IMR-90 (cell line): ENCODE results near the gene AFMID. TPM values are rescaled to one million over a fixed set of nuclear protein-coding genes. Genes with fewer than 3 reads are reported as not detected.
"Not testable (repeated sequence)": the region's sequence is repeated elsewhere in the genome, so short reads cannot be mapped to it uniquely, and the experiment has no call there.

Source experiments
- ATAC-seq: fragments of 200-7000 bp; cut with Tn5 transposase; 2 replicates; pipeline ENCODE4 v1.9.1; 2020; ENCODE audit warnings: low read depth, mild to moderate bottlenecking, moderate library complexity
- BruUV-seq: library from RNA; stranded (reverse); fragments of 400-500 nt; replicated peaks from 2 replicates; lab custom pipeline; 2021; lab: Mats Ljungman, UMichigan
- CTCF ChIA-PET: fragments of 300-600 bp; formaldehyde crosslinking; extraction: SDS; loops from one replicate; lab custom pipeline; 2021; ENCODE audit warnings: antibody characterized with exemption; lab: Yijun Ruan, JAX
- POLR2A ChIA-PET: fragments of 300-600 bp; sonication (Branson Sonifier 250); formaldehyde crosslinking; loops from one replicate; lab custom pipeline; 2022; ENCODE audit warnings: antibody characterized with exemption; ENCODE audit not compliant: unreplicated experiment; lab: Charles Lee
- DNase-seq: peaks from one replicate; pipeline ENCODE4 v3.0.0; 2013
- H2AFZ ChIP-seq: replicated peaks from 2 replicates; pipeline ENCODE3; 2013; ENCODE audit warnings: low read length, mild to moderate bottlenecking; ENCODE audit not compliant: poor library complexity
- H2AK5ac ChIP-seq: 2 replicates; pipeline ENCODE4 v1.6.1; 2013; ENCODE audit warnings: low read depth, low read length, inconsistent platforms
- H2AK9ac ChIP-seq: replicated peaks from 2 replicates; pipeline ENCODE3; 2013; ENCODE audit warnings: mild to moderate bottlenecking, low read depth, low read length, moderate library complexity; ENCODE audit not compliant: poor library complexity
- H2BK120ac ChIP-seq: 2 replicates; pipeline ENCODE4 v1.6.1; 2013; ENCODE audit warnings: low read depth, low read length, inconsistent platforms
- H2BK15ac ChIP-seq: 3 replicates; pipeline ENCODE4 v1.6.1; 2013; ENCODE audit warnings: low read depth, low read length, inconsistent platforms
- H2BK20ac ChIP-seq: 2 replicates; pipeline ENCODE4 v1.6.1; 2013; ENCODE audit warnings: low read depth, mild to moderate bottlenecking, inconsistent platforms, low read length, moderate library complexity
- H2BK5ac ChIP-seq: 2 replicates; pipeline ENCODE4 v1.6.1; 2013; ENCODE audit warnings: mild to moderate bottlenecking, low read depth, low read length, inconsistent platforms; ENCODE audit not compliant: poor library complexity, severe bottlenecking
- H3K14ac ChIP-seq: replicated peaks from 2 replicates; pipeline ENCODE4 v1.6.1; 2013; ENCODE audit warnings: low read depth, low read length, inconsistent platforms
- H3K18ac ChIP-seq: 2 replicates; pipeline ENCODE4 v1.6.1; 2013; ENCODE audit warnings: low read depth, low read length, control low read depth
- H3K23ac ChIP-seq: 2 replicates; pipeline ENCODE4 v1.6.1; 2013; ENCODE audit warnings: low read depth, low read length, inconsistent platforms
- H3K27ac ChIP-seq: 2 replicates; pipeline ENCODE4 v1.5.1; 2013; ENCODE audit warnings: mild to moderate bottlenecking, control low read depth, low read length; ENCODE audit not compliant: insufficient read depth
- H3K27me3 ChIP-seq: 2 replicates; pipeline ENCODE4 v1.6.1; 2013; ENCODE audit warnings: low read length; ENCODE audit not compliant: control insufficient read depth, insufficient read depth
- H3K36me3 ChIP-seq: 2 replicates; pipeline ENCODE4 v1.6.1; 2013; ENCODE audit warnings: low read length, mixed read lengths; ENCODE audit not compliant: control insufficient read depth, insufficient read depth
- H3K4ac ChIP-seq: 2 replicates; pipeline ENCODE4 v1.6.1; 2013; ENCODE audit warnings: low read depth, low read length, inconsistent platforms
- H3K4me1 ChIP-seq: 2 replicates; pipeline ENCODE4 v1.6.1; 2013; ENCODE audit warnings: low read length, mixed read lengths; ENCODE audit not compliant: control insufficient read depth, insufficient read depth
- H3K4me2 ChIP-seq: 2 replicates; pipeline ENCODE4 v1.6.1; 2013; ENCODE audit warnings: low read depth, mild to moderate bottlenecking, control low read depth, low read length, moderate library complexity
- H3K4me3 ChIP-seq: 2 replicates; pipeline ENCODE4 v1.5.1; 2013; ENCODE audit warnings: low read depth, mild to moderate bottlenecking, control low read depth, low read length, moderate library complexity; ENCODE audit not compliant: insufficient read depth
- H3K56ac ChIP-seq: 2 replicates; pipeline ENCODE4 v1.6.1; 2013; ENCODE audit warnings: low read length, inconsistent platforms; ENCODE audit not compliant: insufficient read depth; ENCODE audit errors: extremely low read depth
- H3K79me1 ChIP-seq, 2 experiments: 2 replicates each; pipeline ENCODE4 v1.6.1; 2013; ENCODE audit warnings: low read length in 2 of 2, inconsistent platforms in 1 of 2, low read depth in 1 of 2
- H3K9ac ChIP-seq: 2 replicates; pipeline ENCODE4 v1.6.1; 2013; ENCODE audit warnings: low read depth, low read length, control low read depth
- H3K9me1 ChIP-seq: 2 replicates; pipeline ENCODE4 v1.6.1; 2013; ENCODE audit warnings: low read length, inconsistent platforms; ENCODE audit not compliant: insufficient read depth
- H3K9me3 ChIP-seq: 2 replicates; pipeline ENCODE4 v1.6.1; 2013; ENCODE audit warnings: low read length; ENCODE audit not compliant: control insufficient read depth, insufficient read depth
- H4K20me1 ChIP-seq: 2 replicates; pipeline ENCODE4 v1.6.1; 2013; ENCODE audit warnings: low read length, inconsistent platforms; ENCODE audit not compliant: insufficient read depth
- H4K5ac ChIP-seq: 2 replicates; pipeline ENCODE4 v1.6.1; 2013; ENCODE audit warnings: mild to moderate bottlenecking, low read depth, low read length, control low read depth
- H4K8ac ChIP-seq, 2 experiments: 2 replicates each; pipeline ENCODE4 v1.6.1; 2013; ENCODE audit warnings: low read depth in 2 of 2, low read length in 2 of 2, control low read depth in 1 of 2, inconsistent platforms in 1 of 2
- H4K91ac ChIP-seq: 2 replicates; pipeline ENCODE4 v1.6.1; 2013; ENCODE audit warnings: low read depth, low read length, inconsistent platforms; ENCODE audit not compliant: insufficient read depth
- BHLHE40 ChIP-seq: fragments of 150-350 bp; IDR thresholded peaks from 2 replicates; pipeline ENCODE4 v1.6.1; 2016; ENCODE audit warnings: mild to moderate bottlenecking, low read depth, low read length
- CTCF ChIP-seq: conservative IDR thresholded peaks from 2 replicates; pipeline ENCODE4 v1.5.1; 2012; ENCODE audit warnings: mild to moderate bottlenecking, low read depth, low read length, improper control_type of control experiment
- ELK1 ChIP-seq: fragments of 150-350 bp; IDR thresholded peaks from 2 replicates; pipeline ENCODE4 v1.6.1; 2016; ENCODE audit warnings: low read depth, mild to moderate bottlenecking, low read length, moderate library complexity, borderline replicate concordance
- WGBS, 2 experiments: methylation state at CpG; one replicate each; pipeline versions ENCODE4 v1.1.5 to v1.1.7; 2013; ENCODE audit warnings: missing lambda C conversion rate in 2 of 2; ENCODE audit not compliant: insufficient read length in 1 of 2; ENCODE audit errors: extremely low coverage in 2 of 2; 5-methylcytosine and 5-hydroxymethylcytosine counted together
- dilution Hi-C: fragments of 300-500 bp; cut with HindIII; formaldehyde crosslinking; loops from one replicate; pipeline ENCODE4 v1.14.3; 2018; ENCODE audit warnings: low sequenced_read_pairs; ENCODE audit not compliant: unreplicated experiment
- in situ Hi-C: fragments of 300-500 bp; cut with MboI; formaldehyde crosslinking; loops from 3 replicates; pipeline ENCODE4 v1.14.3; 2019; ENCODE audit warnings: low sequenced_read_pairs, inconsistent platforms, mixed read lengths
- intact Hi-C: fragments of 100-400 bp; cut with micrococcal nuclease; formaldehyde crosslinking; loops from 2 replicates; pipeline ENCODE4 v1.10.0; 2022
- polyA plus RNA-seq, 3 experiments: library from polyadenylated mRNA; depleted of rRNA; stranded (reverse); fragments of >200 nt; gene quantifications; 2 replicates each; pipeline ENCODE4 v1.2.3, GENCODE V29; 2012; ENCODE audit warnings: low replicate concordance in 1 of 3
- total RNA-seq: library from RNA; depleted of rRNA; stranded (reverse); fragments of >200 nt; gene quantifications from 2 replicates; pipeline ENCODE4 v1.2.3, GENCODE V29; 2012

AFMID gene
- total and polyA plus RNA-seq, 2 of the 4 experiments (the other 2 are of a cell fraction), result 41.0 to 65.1 TPM

GRCh38 chr17:78138204-78139060 is 48.7 kb upstream of the AFMID start:
- in situ Hi-C loops (no loop called here), dilution Hi-C loops (no loop called here), intact Hi-C loops (no loop called here)
- no peak overlapping the region for H4K8ac ChIP-seq
- H3K9ac ChIP-seq, result no peak overlapping the region
- H3K27me3 ChIP-seq, result peaks cover 21% of the 10 kb centered on the region; the same call in 1 of the 2 replicates
- no peaks in the 10 kb centered on the region for H3K9me1 ChIP-seq
- H3K36me3 ChIP-seq, result no peaks in the 10 kb centered on the region
- H2BK5ac ChIP-seq, result no peak overlapping the region
- TF ChIP-seq BHLHE40, result no peak
- no peak for TF ChIP-seq ELK1
- no peak for TF ChIP-seq CTCF
- H3K18ac ChIP-seq, result no peak overlapping the region
- H3K4me1 ChIP-seq, result no peaks in the 10 kb centered on the region
- DNase-seq (no peak), ATAC-seq (no peak)
- no peak overlapping the region for H3K14ac ChIP-seq
- H3K27ac ChIP-seq, result no peak overlapping the region
- H2BK20ac ChIP-seq, result no peak overlapping the region
- H2AFZ ChIP-seq, result peak overlapping the region; percentile 32
- H2BK120ac ChIP-seq, result no peak overlapping the region
- CTCF ChIA-PET, result interaction anchor here (0.5 kb wide), 1 partner anchor 15 kb away, joined by 3 read pairs; no protein-coding TSS in a partner anchor
- no peak overlapping the region for H3K4me3 ChIP-seq
- 66% methylated on average over 4 of the region's 17 CpGs; no CpG with 5 or more reads in 1 of the 2 experiments for WGBS, 2 experiments
- H2BK15ac ChIP-seq, result no peak overlapping the region
- H3K4me2 ChIP-seq, result no peak overlapping the region
- no peak overlapping the region for H4K5ac ChIP-seq
- H3K4ac ChIP-seq, result no peak overlapping the region
- POLR2A ChIA-PET, result no interaction called here
- no peak overlapping the region for H2AK9ac ChIP-seq
- no peak overlapping the region for H2AK5ac ChIP-seq
- BruUV-seq, result no TSS peak
- no peaks in the 10 kb centered on the region for H4K20me1 ChIP-seq
- H3K79me1 ChIP-seq, result no peaks in the 10 kb centered on the region
- no peak overlapping the region for H3K56ac ChIP-seq
- no peak overlapping the region for H3K23ac ChIP-seq
- H4K91ac ChIP-seq, result no peak overlapping the region
- no peaks in the 10 kb centered on the region for H3K9me3 ChIP-seq

- in situ Hi-C loops, H2AK5ac ChIP-seq, H3K27ac ChIP-seq, H2BK120ac ChIP-seq, CTCF ChIA-PET, dilution Hi-C loops, H3K27me3 ChIP-seq, H3K4me2 ChIP-seq, H3K9me3 ChIP-seq, ATAC-seq, H3K14ac ChIP-seq, H2AFZ ChIP-seq, H2BK5ac ChIP-seq, H2BK15ac ChIP-seq, H3K4ac ChIP-seq, H2BK20ac ChIP-seq, H3K4me1 ChIP-seq, H4K8ac ChIP-seq, H3K79me1 ChIP-seq, BruUV-seq, H3K9me1 ChIP-seq, H3K23ac ChIP-seq, H4K5ac ChIP-seq, intact Hi-C loops, H3K36me3 ChIP-seq, H3K18ac ChIP-seq, H2AK9ac ChIP-seq, H3K4me3 ChIP-seq, H4K91ac ChIP-seq, DNase-seq, H3K56ac ChIP-seq, H4K20me1 ChIP-seq, H3K9ac ChIP-seq: not testable (repeated sequence)
- POLR2A ChIA-PET, result interaction anchor here (0.7 kb wide), 1 partner anchor 1267 kb away, joined by 15 read pairs; no protein-coding TSS in a partner anchor
- WGBS, 2 experiments, result 89% methylated on average over 12 of the region's 12 CpGs; no CpG with 5 or more reads in 1 of the 2 experiments
Measured at GRCh38 chr17:78139861-78140168, 47.3 kb upstream of the AFMID start.
